Neural cell (in vitro differentiated cells): Measurements from ENCODE around the gene ZNF438. TPM values are rescaled to one million over a fixed set of nuclear protein-coding genes. Genes with fewer than 3 reads are reported as not detected.
"Not testable (repeated sequence)": the region's sequence is repeated elsewhere in the genome, so short reads cannot be mapped to it uniquely, and the experiment has no call there.

Experiments
- H2AFZ ChIP-seq: fragments of 200-600, 300-800 bp; sonication (generic), shearing (Covaris generic); 2 replicates; pipeline ENCODE4 v1.6.0; 2014; ENCODE audit warnings: low read depth, mild to moderate bottlenecking, antibody characterized with exemption, low read length, moderate library complexity
- H3F3A ChIP-seq: fragments of 200-600 bp; shearing (Covaris generic); 2 replicates; pipeline ENCODE4 v1.6.1; 2016; ENCODE audit warnings: mild to moderate bottlenecking, moderate library complexity, mixed read lengths, antibody characterized with exemption, low read length; ENCODE audit not compliant: insufficient read depth, poor library complexity, severe bottlenecking
- H3K27ac ChIP-seq: fragments of 200-600, 300-800 bp; sonication (generic), shearing (Covaris generic); 2 replicates; pipeline ENCODE4 v1.5.1; 2014; ENCODE audit warnings: mild to moderate bottlenecking, low read length, moderate library complexity
- H3K27me3 ChIP-seq: fragments of 300-800, 200-600 bp; sonication (generic), shearing (Covaris generic); 2 replicates; pipeline ENCODE4 v1.6.0; 2014; ENCODE audit warnings: mild to moderate bottlenecking, low read depth, low read length, moderate library complexity; ENCODE audit not compliant: insufficient read depth
- H3K36me3 ChIP-seq: fragments of 300-800, 200-600 bp; sonication (generic), shearing (Covaris generic); 2 replicates; pipeline ENCODE4 v1.5.1; 2014; ENCODE audit warnings: mild to moderate bottlenecking, antibody characterized with exemption, low read length, moderate library complexity; ENCODE audit not compliant: insufficient read depth
- H3K4me2 ChIP-seq: fragments of 300-800, 200-600 bp; sonication (generic), shearing (Covaris generic); 2 replicates; pipeline ENCODE4 v1.6.0; 2014; ENCODE audit warnings: mild to moderate bottlenecking, low read length
- H3K4me3 ChIP-seq: fragments of 300-800, 200-600 bp; sonication (generic), shearing (Covaris generic); 2 replicates; pipeline ENCODE4 v1.5.1; 2014; ENCODE audit warnings: mild to moderate bottlenecking, low read length, moderate library complexity
- H3K79me2 ChIP-seq: fragments of 200-600 bp; shearing (Covaris generic); replicated peaks from 2 replicates; pipeline ENCODE4 v1.6.0; 2014; ENCODE audit warnings: mild to moderate bottlenecking, low read length, moderate library complexity; ENCODE audit not compliant: insufficient read depth
- H3K9ac ChIP-seq: fragments of 300-800, 200-600 bp; sonication (generic), shearing (Covaris generic); 2 replicates; pipeline ENCODE4 v1.6.1; 2016; ENCODE audit warnings: mild to moderate bottlenecking, low read length, mixed read lengths
- H3K9me2 ChIP-seq: fragments of 200-600 bp; shearing (Covaris generic); 2 replicates; pipeline ENCODE4 v1.6.1; 2016; ENCODE audit warnings: mild to moderate bottlenecking, low read length, mixed read lengths; ENCODE audit not compliant: insufficient read depth
- H3K9me3 ChIP-seq: fragments of 200-600, 300-800 bp; sonication (generic), shearing (Covaris generic); 2 replicates; pipeline ENCODE4 v1.6.1; 2016; ENCODE audit warnings: mild to moderate bottlenecking, mixed run types, low read length, moderate library complexity, mixed read lengths
- H4K20me1 ChIP-seq: fragments of 200-600 bp; shearing (Covaris generic); 2 replicates; pipeline ENCODE4 v1.6.1; 2016; ENCODE audit warnings: mild to moderate bottlenecking, mixed run types; ENCODE audit not compliant: insufficient read depth
- CTCF ChIP-seq: fragments of 450-650 bp; IDR thresholded peaks from 2 replicates; pipeline ENCODE4 v1.5.1; 2014; ENCODE audit warnings: antibody characterized with exemption, mild to moderate bottlenecking, moderate library complexity; ENCODE audit not compliant: poor library complexity, severe bottlenecking
- EP300 ChIP-seq: fragments of 450-650 bp; conservative IDR thresholded peaks from 2 replicates; pipeline ENCODE4 v1.6.1; 2014; ENCODE audit warnings: antibody characterized with exemption, mild to moderate bottlenecking, moderate library complexity; ENCODE audit not compliant: poor library complexity, severe bottlenecking
- EZH2 ChIP-seq: fragments of 200-600, 300-800 bp; shearing (Covaris generic), sonication (generic); IDR thresholded peaks from 2 replicates; pipeline ENCODE4 v1.6.1; 2014; ENCODE audit warnings: antibody characterized with exemption, low read length, borderline replicate concordance, mild to moderate bottlenecking; ENCODE audit not compliant: insufficient read depth, poor library complexity, severe bottlenecking
- MXI1 ChIP-seq: fragments of 450-650 bp; conservative IDR thresholded peaks from 2 replicates; pipeline ENCODE4 v1.6.1; 2014; ENCODE audit warnings: antibody characterized with exemption, mild to moderate bottlenecking; ENCODE audit not compliant: poor library complexity, severe bottlenecking
- POLR2AphosphoS5 ChIP-seq: IDR thresholded peaks from 2 replicates; pipeline ENCODE4 v1.6.1; 2012
- RAD21 ChIP-seq: fragments of 450-650 bp; conservative IDR thresholded peaks from 2 replicates; pipeline ENCODE4 v1.6.1; 2014; ENCODE audit warnings: antibody characterized with exemption, mild to moderate bottlenecking, moderate library complexity
- REST ChIP-seq: IDR thresholded peaks from 2 replicates; pipeline ENCODE4 v1.6.1; 2012; ENCODE audit warnings: borderline replicate concordance
- SMC3 ChIP-seq: fragments of 450-650 bp; conservative IDR thresholded peaks from 2 replicates; pipeline ENCODE4 v1.6.1; 2014; ENCODE audit warnings: antibody characterized with exemption, mild to moderate bottlenecking, moderate library complexity; ENCODE audit not compliant: poor library complexity
- TAF1 ChIP-seq: IDR thresholded peaks from 2 replicates; pipeline ENCODE4 v1.6.1; 2012; ENCODE audit warnings: low read depth
- polyA plus RNA-seq: library from polyadenylated mRNA; depleted of rRNA; stranded (reverse); fragments of >200 nt; gene quantifications from 2 replicates; pipeline ENCODE4 v1.2.3, GENCODE V29; 2014

Gene ZNF438
- polyA plus RNA-seq, 1 donor from 2014 or later, result 0.78 TPM

GRCh38 chr10:30959836-30960210, 71.8 kb downstream of the ZNF438 start:
- no peak overlapping the region for H2AFZ ChIP-seq
- H3K9ac ChIP-seq, result no peak overlapping the region
- H3K4me3 ChIP-seq, result no peak overlapping the region
- no peaks in the 10 kb centered on the region for H3K27me3 ChIP-seq
- no peaks in the 10 kb centered on the region for H4K20me1 ChIP-seq
- TF ChIP-seq REST, result no peak
- no peak for TF ChIP-seq CTCF
- TF ChIP-seq SMC3, result no peak
- TF ChIP-seq EP300, result no peak
- TF ChIP-seq MXI1, result no peak
- no peak for TF ChIP-seq TAF1
- TF ChIP-seq RAD21, result no peak
- no peak for TF ChIP-seq EZH2
- TF ChIP-seq POLR2AphosphoS5, result no peak
- no peak overlapping the region for H3K4me2 ChIP-seq
- H3K9me2 ChIP-seq, result no peaks in the 10 kb centered on the region
- no peaks in the 10 kb centered on the region for H3K36me3 ChIP-seq
- no peaks in the 10 kb centered on the region for H3F3A ChIP-seq
- H3K9me3 ChIP-seq, result no peaks in the 10 kb centered on the region
- no peaks in the 10 kb centered on the region for H3K79me2 ChIP-seq
- H3K27ac ChIP-seq, result no peak overlapping the region

GRCh38 chr10:30949218-30949617, 82.4 kb downstream of the ZNF438 start:
- not testable (repeated sequence) for H3K9ac ChIP-seq, H3F3A ChIP-seq, H3K79me2 ChIP-seq, H4K20me1 ChIP-seq, H3K9me3 ChIP-seq, H3K27ac ChIP-seq, H2AFZ ChIP-seq, H3K36me3 ChIP-seq, H3K27me3 ChIP-seq, H3K4me3 ChIP-seq, H3K4me2 ChIP-seq, H3K9me2 ChIP-seq

GRCh38 chr10:30944005-30944404, 87.7 kb downstream of the ZNF438 start:
- Histone ChIP-seq H3K79me2 (no peaks in the 10 kb centered on the region), H3K9me2 (no peaks in the 10 kb centered on the region), H3K27me3 (no peaks in the 10 kb centered on the region), H2AFZ (no peak overlapping the region), H3K4me2 (no peak overlapping the region), H3K9me3 (no peaks in the 10 kb centered on the region), H3K27ac (no peak overlapping the region), H3K4me3 (no peak overlapping the region), H4K20me1 (no peaks in the 10 kb centered on the region), H3K36me3 (no peaks in the 10 kb centered on the region), H3F3A (no peaks in the 10 kb centered on the region), H3K9ac (no peak overlapping the region)
- TF ChIP-seq POLR2AphosphoS5, result no peak
- no peak for TF ChIP-seq EZH2
- TF ChIP-seq MXI1, result no peak
- no peak for TF ChIP-seq REST
- no peak for TF ChIP-seq SMC3
- no peak for TF ChIP-seq RAD21
- no peak for TF ChIP-seq TAF1
- TF ChIP-seq CTCF, result no peak
- TF ChIP-seq EP300, result no peak
